ENCODE results near the gene ANKRD24.

DNA sequence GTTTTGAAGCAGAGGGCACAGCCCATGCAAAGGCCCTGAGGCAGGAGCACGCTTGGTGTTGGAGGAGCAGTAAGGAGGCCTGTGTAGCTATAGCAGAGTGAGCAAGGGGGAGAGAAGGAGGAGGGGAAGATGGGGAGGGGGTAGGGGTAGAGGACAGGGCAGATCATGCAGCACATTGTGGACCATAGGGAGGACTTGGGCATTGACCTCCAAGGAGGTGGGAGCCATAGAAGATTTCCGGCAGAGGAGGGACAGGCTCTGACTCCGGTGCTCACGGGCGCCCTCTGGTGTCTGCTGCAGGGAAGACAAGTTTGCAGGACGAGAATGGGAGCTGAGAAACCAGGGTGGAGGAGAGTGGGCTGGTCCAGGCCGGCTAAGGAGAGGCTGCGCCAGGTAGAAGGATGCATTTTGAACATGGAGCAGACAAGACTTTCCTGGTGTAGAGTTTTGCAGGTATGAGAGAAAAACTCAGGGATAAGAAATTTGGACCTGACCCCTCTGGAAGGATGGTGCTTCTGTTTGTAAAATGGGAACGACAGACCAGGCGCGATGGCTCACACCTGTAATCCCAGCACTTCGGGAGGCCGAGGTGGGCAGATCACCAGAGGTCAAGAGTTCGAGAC, 42.8 kb upstream of the ANKRD24 start:
- TF ChIP-seq POLR2A (IDR thresholded peaks at IDR 0.05), result no peak
- TF ChIP-seq, protein P1, sequence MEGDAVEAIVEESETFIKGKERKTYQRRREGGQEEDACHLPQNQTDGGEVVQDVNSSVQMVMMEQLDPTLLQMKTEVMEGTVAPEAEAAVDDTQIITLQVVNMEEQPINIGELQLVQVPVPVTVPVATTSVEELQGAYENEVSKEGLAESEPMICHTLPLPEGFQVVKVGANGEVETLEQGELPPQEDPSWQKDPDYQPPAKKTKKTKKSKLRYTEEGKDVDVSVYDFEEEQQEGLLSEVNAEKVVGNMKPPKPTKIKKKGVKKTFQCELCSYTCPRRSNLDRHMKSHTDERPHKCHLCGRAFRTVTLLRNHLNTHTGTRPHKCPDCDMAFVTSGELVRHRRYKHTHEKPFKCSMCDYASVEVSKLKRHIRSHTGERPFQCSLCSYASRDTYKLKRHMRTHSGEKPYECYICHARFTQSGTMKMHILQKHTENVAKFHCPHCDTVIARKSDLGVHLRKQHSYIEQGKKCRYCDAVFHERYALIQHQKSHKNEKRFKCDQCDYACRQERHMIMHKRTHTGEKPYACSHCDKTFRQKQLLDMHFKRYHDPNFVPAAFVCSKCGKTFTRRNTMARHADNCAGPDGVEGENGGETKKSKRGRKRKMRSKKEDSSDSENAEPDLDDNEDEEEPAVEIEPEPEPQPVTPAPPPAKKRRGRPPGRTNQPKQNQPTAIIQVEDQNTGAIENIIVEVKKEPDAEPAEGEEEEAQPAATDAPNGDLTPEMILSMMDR (IDR thresholded peaks at IDR 0.05), result peak; percentile 64 to 91 (median 86)
